ENCODE results near the gene ENTPD3.
"Not testable (repeated sequence)": the region's sequence is repeated elsewhere in the genome, so short reads cannot be mapped to it uniquely, and the experiment has no call there.

Gene ENTPD3

GRCh38 chr3:40452562-40452875, 65.5 kb downstream of the ENTPD3 start:
- H3K9ac ChIP-seq (ENCODE audit: low read depth, low read length), result peak overlapping the region; percentile 84
- no peaks in the 10 kb centered on the region for H3K36me3 ChIP-seq (ENCODE audit: control insufficient read depth, insufficient read depth, low read length)
- peak overlapping the region; percentile 94 for H3K4me3 ChIP-seq (ENCODE audit: low read depth, low read length)
- no peaks in the 10 kb centered on the region for H3K4me1 ChIP-seq (ENCODE audit: control insufficient read depth, insufficient read depth, low read length)
- no peaks in the 10 kb centered on the region for H3K9me3 ChIP-seq (ENCODE audit: control insufficient read depth, insufficient read depth, low read length)
- no peaks in the 10 kb centered on the region for H3K27me3 ChIP-seq (ENCODE audit: control insufficient read depth, insufficient read depth, low read length)

DNA sequence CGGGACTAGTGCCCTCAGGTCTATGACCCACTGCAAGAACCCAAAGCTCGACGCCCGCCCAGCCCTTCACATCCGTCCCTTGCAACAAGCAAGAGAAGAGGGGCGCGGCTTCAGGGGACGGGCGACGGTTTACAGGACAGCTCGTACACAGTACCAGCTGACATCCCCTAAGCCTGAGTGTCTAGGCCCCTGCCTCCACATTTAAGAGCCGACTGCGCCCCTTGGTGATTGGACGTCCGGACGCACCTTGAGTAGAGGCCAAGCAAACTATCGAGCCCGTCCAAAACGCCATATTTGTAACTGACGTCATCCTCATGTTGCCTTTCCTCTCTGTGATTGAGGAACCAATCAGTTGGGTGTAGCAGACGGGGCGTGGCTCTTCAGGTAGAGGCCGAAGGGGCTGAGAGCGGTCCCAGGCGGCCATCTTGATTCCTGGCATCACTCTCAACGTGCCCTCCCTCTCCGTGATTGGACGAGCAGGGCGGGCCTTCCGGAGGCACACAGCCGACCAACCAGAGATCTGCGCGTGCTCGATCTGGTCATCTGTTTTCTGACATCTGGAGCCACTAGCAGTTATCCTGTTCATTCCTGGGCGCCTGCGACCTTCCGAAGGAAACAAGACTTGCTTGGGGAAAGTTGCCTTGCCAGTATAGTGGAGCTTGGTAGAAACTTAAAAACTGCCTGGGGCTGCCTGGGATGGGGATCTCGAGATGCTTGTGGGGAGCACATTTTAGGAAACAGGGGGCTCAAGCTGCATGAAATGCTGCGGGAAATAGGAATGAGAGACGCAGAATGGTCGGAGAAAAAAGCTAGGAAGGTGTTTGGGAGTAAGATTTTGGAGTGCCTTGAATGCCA, 66.1 kb downstream of the ENTPD3 start:
- Histone ChIP-seq H3K36me3 (ENCODE audit: control insufficient read depth, insufficient read depth, low read length) (no peaks in the 10 kb centered on the region), H3K4me1 (ENCODE audit: control insufficient read depth, insufficient read depth, low read length) (peaks cover 2% of the 10 kb centered on the region), H3K9me3 (ENCODE audit: control insufficient read depth, insufficient read depth, low read length) (no peaks in the 10 kb centered on the region), H3K4me3 (ENCODE audit: low read depth, low read length) (peak overlapping the region; percentile 94), H3K9ac (ENCODE audit: low read depth, low read length) (peak overlapping the region; percentile 84), H3K27me3 (ENCODE audit: control insufficient read depth, insufficient read depth, low read length) (no peaks in the 10 kb centered on the region)

DNA sequence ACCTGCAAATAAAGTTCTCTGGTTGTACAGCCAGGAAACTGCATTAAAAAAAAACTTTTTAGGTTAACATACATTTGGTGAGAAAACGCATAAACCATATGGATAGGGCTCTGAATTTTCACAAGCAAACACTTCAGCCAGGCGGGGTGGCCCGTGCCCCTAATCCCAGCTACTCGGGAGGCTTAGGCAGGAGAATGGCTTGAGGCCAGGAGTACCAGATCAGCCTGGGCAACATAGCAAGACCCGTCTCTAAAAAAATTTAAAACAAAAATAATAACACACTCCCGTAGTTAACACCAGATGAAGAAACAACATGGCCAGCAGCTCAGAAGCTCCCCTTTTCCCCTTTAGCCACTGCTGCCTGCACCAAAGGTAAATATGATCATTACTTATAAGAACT, 66.9 kb downstream of the ENTPD3 start:
- Histone ChIP-seq H3K36me3 (ENCODE audit: control insufficient read depth, insufficient read depth, low read length) (peaks cover 8% of the 10 kb centered on the region), H3K4me3 (ENCODE audit: low read depth, low read length) (peak overlapping the region; percentile 70), H3K9me3 (ENCODE audit: control insufficient read depth, insufficient read depth, low read length) (no peaks in the 10 kb centered on the region), H3K4me1 (ENCODE audit: control insufficient read depth, insufficient read depth, low read length) (peaks cover 6% of the 10 kb centered on the region), H3K9ac (ENCODE audit: low read depth, low read length) (no peak overlapping the region), H3K27me3 (ENCODE audit: control insufficient read depth, insufficient read depth, low read length) (no peaks in the 10 kb centered on the region)

DNA sequence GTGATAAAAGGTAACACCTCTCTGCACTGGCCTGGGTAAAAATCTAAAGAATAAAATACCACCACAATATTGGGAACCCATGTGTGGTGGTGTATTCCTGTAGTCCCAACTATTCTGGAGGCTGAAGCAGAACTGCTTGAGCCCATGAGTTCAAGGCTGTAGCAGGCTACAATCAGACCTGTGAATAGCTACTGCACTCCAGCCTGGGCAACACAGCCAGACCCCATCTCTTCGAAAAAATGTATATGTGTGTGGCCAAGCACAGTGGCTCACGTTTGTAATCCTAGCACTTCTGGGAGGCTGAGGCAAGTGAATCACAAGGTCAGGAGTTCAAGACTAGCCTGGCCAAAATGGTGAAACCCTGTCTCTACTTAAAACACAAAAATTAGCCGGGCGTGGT, 68.3 kb downstream of the ENTPD3 start:
- H3K4me3 ChIP-seq (ENCODE audit: low read depth, low read length), result no peak overlapping the region
- peaks cover 18% of the 10 kb centered on the region for H3K36me3 ChIP-seq (ENCODE audit: control insufficient read depth, insufficient read depth, low read length)
- H3K4me1 ChIP-seq (ENCODE audit: control insufficient read depth, insufficient read depth, low read length), result peaks cover 6% of the 10 kb centered on the region
- H3K9me3 ChIP-seq (ENCODE audit: control insufficient read depth, insufficient read depth, low read length), result no peaks in the 10 kb centered on the region
- no peaks in the 10 kb centered on the region for H3K27me3 ChIP-seq (ENCODE audit: control insufficient read depth, insufficient read depth, low read length)
- H3K9ac ChIP-seq (ENCODE audit: low read depth, low read length), result no peak overlapping the region

- Histone ChIP-seq H3K4me3 (ENCODE audit: low read depth, low read length) (peak overlapping the region; percentile 95), H3K4me1 (ENCODE audit: control insufficient read depth, insufficient read depth, low read length) (peaks cover 6% of the 10 kb centered on the region), H3K9ac (ENCODE audit: low read depth, low read length) (peak overlapping the region; percentile 66), H3K27me3 (ENCODE audit: control insufficient read depth, insufficient read depth, low read length) (no peaks in the 10 kb centered on the region), H3K36me3 (ENCODE audit: control insufficient read depth, insufficient read depth, low read length) (peaks cover 29% of the 10 kb centered on the region), H3K9me3 (ENCODE audit: control insufficient read depth, insufficient read depth, low read length) (no peaks in the 10 kb centered on the region)
These were observed 69.4 kb downstream of the ENTPD3 start for GRCh38 chr3:40456279-40456939.

DNA sequence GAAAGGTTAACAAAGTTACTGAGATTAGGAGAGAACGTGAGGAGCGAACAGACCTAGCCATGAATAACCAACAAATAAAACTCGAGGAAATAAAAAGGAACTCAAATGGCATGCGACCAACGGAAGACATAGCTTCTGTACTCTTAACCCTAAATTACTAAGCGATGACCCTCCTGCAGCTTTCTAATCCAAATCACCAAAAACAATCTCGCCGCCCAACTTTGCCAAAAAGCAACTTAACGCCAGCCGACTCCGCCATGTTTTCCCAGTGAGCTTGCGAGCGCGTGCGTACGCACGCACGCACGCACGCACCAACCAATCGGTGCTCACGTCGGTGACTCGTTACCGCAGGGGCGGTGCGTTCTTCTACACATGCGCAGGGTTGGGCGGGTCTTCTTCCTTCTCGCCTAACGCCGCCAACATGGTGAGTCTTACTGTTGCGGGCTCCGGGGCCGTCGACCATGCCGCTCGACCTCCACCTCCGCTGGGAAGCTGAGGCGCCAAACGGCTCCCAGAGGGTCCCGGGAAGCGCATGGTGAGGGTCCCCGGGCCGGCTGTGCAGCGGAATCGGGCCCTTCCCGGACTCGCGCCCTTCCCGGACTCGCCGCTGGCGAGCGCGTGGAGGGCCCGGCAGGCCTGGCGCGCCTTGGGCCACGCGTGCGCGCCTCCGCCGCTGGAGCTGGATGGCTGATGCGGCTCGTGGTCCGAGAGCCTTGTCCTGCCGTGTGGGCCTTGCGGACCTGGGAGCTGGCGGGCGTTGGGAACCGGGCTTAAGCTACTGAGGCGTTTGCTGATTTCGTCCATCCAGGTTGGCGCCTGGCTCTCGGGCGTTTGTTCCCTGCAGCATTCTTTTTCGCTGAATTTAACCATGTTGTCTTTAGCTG, 70.2 kb downstream of the ENTPD3 start, which contains the start of gene RPL14:
TSS of gene RPL14 (plus strand) at position 400 of the 884 bp plus-strand sequence. CDS start at position 533, 133 bp downstream.
- Histone ChIP-seq H3K27me3 (ENCODE audit: control insufficient read depth, insufficient read depth, low read length) (no peaks in the 10 kb centered on the region), H3K4me3 (ENCODE audit: low read depth, low read length) (peak within 1 kb of the TSS; percentile 95), H3K4me1 (ENCODE audit: control insufficient read depth, insufficient read depth, low read length) (peaks cover 6% of the 10 kb centered on the region), H3K9me3 (ENCODE audit: control insufficient read depth, insufficient read depth, low read length) (no peaks in the 10 kb centered on the region), H3K9ac (ENCODE audit: low read depth, low read length) (peak within 1 kb of the TSS; percentile 96), H3K36me3 (ENCODE audit: control insufficient read depth, insufficient read depth, low read length) (peaks cover 31% of the 10 kb centered on the region)

DNA sequence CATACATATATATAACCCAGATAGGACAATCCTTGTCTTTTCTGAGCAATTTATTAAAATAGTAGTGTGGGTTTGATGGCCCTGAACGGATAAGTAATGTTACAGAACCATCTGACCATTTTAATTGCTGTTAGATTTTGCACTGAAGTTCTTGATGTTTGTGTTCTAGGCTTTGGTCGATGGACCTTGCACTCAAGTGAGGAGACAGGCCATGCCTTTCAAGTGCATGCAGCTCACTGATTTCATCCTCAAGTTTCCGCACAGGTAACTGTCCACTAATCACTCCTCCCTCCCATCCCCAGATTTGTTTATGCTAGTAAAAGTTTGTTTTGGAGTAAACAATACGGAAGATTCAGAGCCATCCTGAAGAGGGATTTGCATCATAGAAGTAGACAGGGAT, 71.5 kb downstream of the ENTPD3 start:
- H3K4me3 ChIP-seq (ENCODE audit: low read depth, low read length), result peak overlapping the region; percentile 95

GRCh38 chr3:40460481-40460880, 73.5 kb downstream of the ENTPD3 start:
- H3K4me3 ChIP-seq (ENCODE audit: low read depth, low read length); H3K9ac ChIP-seq (ENCODE audit: low read depth, low read length); H3K9me3 ChIP-seq (ENCODE audit: control insufficient read depth, insufficient read depth, low read length); H3K27me3 ChIP-seq (ENCODE audit: control insufficient read depth, insufficient read depth, low read length); H3K4me1 ChIP-seq (ENCODE audit: control insufficient read depth, insufficient read depth, low read length): not testable (repeated sequence)
- peaks cover 33% of the 10 kb centered on the region for H3K36me3 ChIP-seq (ENCODE audit: control insufficient read depth, insufficient read depth, low read length)

More for the DNA sequence above, 71.5 kb downstream of the ENTPD3 start:
- no peak overlapping the region for H3K9ac ChIP-seq (ENCODE audit: low read depth, low read length)
- no peaks in the 10 kb centered on the region for H3K9me3 ChIP-seq (ENCODE audit: control insufficient read depth, insufficient read depth, low read length)
- no peaks in the 10 kb centered on the region for H3K27me3 ChIP-seq (ENCODE audit: control insufficient read depth, insufficient read depth, low read length)
- peaks cover 6% of the 10 kb centered on the region for H3K4me1 ChIP-seq (ENCODE audit: control insufficient read depth, insufficient read depth, low read length)
- H3K36me3 ChIP-seq (ENCODE audit: control insufficient read depth, insufficient read depth, low read length), result peaks cover 33% of the 10 kb centered on the region

DNA sequence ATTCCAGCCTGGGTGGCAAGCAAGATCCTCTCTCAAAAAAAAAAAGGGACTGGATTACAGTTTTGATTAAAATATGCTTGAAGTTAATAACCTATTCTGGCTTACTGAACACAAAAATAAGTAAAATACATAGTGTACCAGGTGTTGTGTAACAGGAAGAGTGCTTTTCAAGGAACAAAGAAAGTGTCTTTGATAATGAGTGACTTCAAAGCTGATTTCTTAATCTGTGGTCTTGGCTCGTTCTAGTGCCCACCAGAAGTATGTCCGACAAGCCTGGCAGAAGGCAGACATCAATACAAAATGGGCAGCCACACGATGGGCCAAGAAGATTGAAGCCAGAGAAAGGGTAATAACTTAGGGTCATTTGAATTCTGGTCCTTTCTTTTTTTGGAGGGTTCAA, 74.2 kb downstream of the ENTPD3 start:
- Histone ChIP-seq H3K9ac (ENCODE audit: low read depth, low read length) (no peak overlapping the region), H3K9me3 (ENCODE audit: control insufficient read depth, insufficient read depth, low read length) (no peaks in the 10 kb centered on the region), H3K4me3 (ENCODE audit: low read depth, low read length) (no peak overlapping the region), H3K36me3 (ENCODE audit: control insufficient read depth, insufficient read depth, low read length) (peaks cover 33% of the 10 kb centered on the region), H3K27me3 (ENCODE audit: control insufficient read depth, insufficient read depth, low read length) (no peaks in the 10 kb centered on the region), H3K4me1 (ENCODE audit: control insufficient read depth, insufficient read depth, low read length) (peaks cover 6% of the 10 kb centered on the region)

DNA sequence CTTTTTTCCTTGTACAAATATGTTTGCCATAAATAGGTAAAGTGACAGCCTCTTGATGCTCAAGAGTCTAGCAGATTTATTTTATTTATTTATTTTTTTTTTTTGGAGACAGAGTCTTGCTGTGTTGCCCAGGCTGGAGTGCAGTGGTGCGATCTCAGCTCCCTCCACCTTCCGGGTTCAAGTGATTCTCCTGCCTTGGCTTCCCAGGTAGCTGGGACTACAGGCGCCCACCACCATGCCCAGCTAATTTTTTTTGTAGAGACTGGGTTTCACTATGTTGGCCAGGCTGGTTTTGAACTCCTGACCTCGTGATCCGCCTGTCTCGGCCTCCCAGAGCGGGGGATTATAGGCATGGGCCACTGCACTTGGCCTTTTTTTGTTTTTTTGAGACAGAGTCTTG, 75.9 kb downstream of the ENTPD3 start:
- H3K9me3 ChIP-seq (ENCODE audit: control insufficient read depth, insufficient read depth, low read length); H3K4me1 ChIP-seq (ENCODE audit: control insufficient read depth, insufficient read depth, low read length); H3K27me3 ChIP-seq (ENCODE audit: control insufficient read depth, insufficient read depth, low read length); H3K4me3 ChIP-seq (ENCODE audit: low read depth, low read length); H3K9ac ChIP-seq (ENCODE audit: low read depth, low read length): not testable (repeated sequence)
- peaks cover 33% of the 10 kb centered on the region for H3K36me3 ChIP-seq (ENCODE audit: control insufficient read depth, insufficient read depth, low read length)

GRCh38 chr3:40463579-40463978, 76.6 kb downstream of the ENTPD3 start:
- H3K4me1 ChIP-seq (ENCODE audit: control insufficient read depth, insufficient read depth, low read length), result no peaks in the 10 kb centered on the region
- no peaks in the 10 kb centered on the region for H3K27me3 ChIP-seq (ENCODE audit: control insufficient read depth, insufficient read depth, low read length)
- H3K4me3 ChIP-seq (ENCODE audit: low read depth, low read length), result no peak overlapping the region
- peaks cover 28% of the 10 kb centered on the region for H3K36me3 ChIP-seq (ENCODE audit: control insufficient read depth, insufficient read depth, low read length)
- no peak overlapping the region for H3K9ac ChIP-seq (ENCODE audit: low read depth, low read length)
- H3K9me3 ChIP-seq (ENCODE audit: control insufficient read depth, insufficient read depth, low read length), result no peaks in the 10 kb centered on the region
